ENCODE measurements around the gene F12. TPM values are rescaled to one million over a fixed set of nuclear protein-coding genes. Genes with fewer than 3 reads are reported as not detected.
"Not testable (repeated sequence)": the region's sequence is repeated elsewhere in the genome, so short reads cannot be mapped to it uniquely, and the experiment has no call there.

The F12 gene
- total RNA-seq, 8 experiments from 2014 or later = 1.0 to 6.5 (median 2.4) TPM

GRCh38 chr5:177361418-177362291 is 47.7 kb downstream of the F12 start:
- ATAC-seq (replicated peaks in 6 of 8) = no peak
- Histone ChIP-seq H3K4me3 (no peak overlapping the region), H3K27ac (no peak overlapping the region), H3K4me1 (replicated peaks in 1 of 2) (peaks cover 4 to 14% of the 10 kb centered on the region in 2 donors)
- in situ Hi-C loops (cut with MboI; ENCODE audit: low pct_unique_long_range_greater_than_20kb in 2 of 9, low sequenced_read_pairs in 9 of 9, unreplicated experiment in 9 of 9) = no loop called here
- 20 to 100% (median 89%) methylated on average over 1 to 5 of the region's 6 CpGs; no CpG with 5 or more reads in 6 of the 10 experiments for WGBS, 10 experiments

- 73 to 80% (median 80%) methylated on average over 2 to 4 of the region's 7 CpGs; no CpG with 5 or more reads in 7 of the 10 experiments for WGBS, 10 experiments
- H3K4me3 ChIP-seq; H3K4me1 ChIP-seq (replicated peaks in 1 of 2); H3K27ac ChIP-seq; in situ Hi-C loops (cut with MboI; ENCODE audit: low pct_unique_long_range_greater_than_20kb in 2 of 9, low sequenced_read_pairs in 9 of 9, unreplicated experiment in 9 of 9); ATAC-seq (replicated peaks in 6 of 8): not testable (repeated sequence)
Measured at GRCh38 chr5:177360740-177361139, 48.6 kb downstream of the F12 start.

GRCh38 chr5:177359860-177360259 is 49.5 kb downstream of the F12 start:
- peaks cover 0 to 7% of the 10 kb centered on the region in 2 donors for H3K4me1 ChIP-seq (replicated peaks in 1 of 2)
- 14 to 60% (median 50%) methylated on average over 1 to 3 of the region's 3 CpGs; no CpG with 5 or more reads in 7 of the 10 experiments for WGBS, 10 experiments
- H3K27ac ChIP-seq = no peak overlapping the region
- in situ Hi-C loops (cut with MboI; ENCODE audit: low pct_unique_long_range_greater_than_20kb in 2 of 9, low sequenced_read_pairs in 9 of 9, unreplicated experiment in 9 of 9) = no loop called here
- H3K4me3 ChIP-seq = no peak overlapping the region
- ATAC-seq (replicated peaks in 6 of 8) = no peak

GRCh38 chr5:177359451-177359851 is 49.9 kb downstream of the F12 start:
- Histone ChIP-seq H3K4me1 (replicated peaks in 1 of 2) (peaks cover 0 to 7% of the 10 kb centered on the region in 2 donors), H3K4me3 (no peak overlapping the region), H3K27ac (no peak overlapping the region)
- 71 to 100% methylated on average over 1 to 3 of the region's 6 CpGs; no CpG with 5 or more reads in 8 of the 10 experiments for WGBS, 10 experiments
- no peak for ATAC-seq (replicated peaks in 6 of 8)
- in situ Hi-C loops (cut with MboI; ENCODE audit: low pct_unique_long_range_greater_than_20kb in 2 of 9, low sequenced_read_pairs in 9 of 9, unreplicated experiment in 9 of 9) = no loop called here

- H3K4me1 ChIP-seq (replicated peaks in 1 of 2) = peaks cover 0 to 7% of the 10 kb centered on the region in 2 donors
- no peak overlapping the region for H3K27ac ChIP-seq
- peak in 4 of 8 experiments; percentile 4 to 62 (median 10) for ATAC-seq (replicated peaks in 6 of 8)
- H3K4me3 ChIP-seq = no peak overlapping the region
- WGBS, 10 experiments = no CpG with 5 or more reads among the region's 5 CpGs
- in situ Hi-C loops (cut with MboI; ENCODE audit: low pct_unique_long_range_greater_than_20kb in 2 of 9, low sequenced_read_pairs in 9 of 9, unreplicated experiment in 9 of 9) = no loop called here
Measured at GRCh38 chr5:177358370-177358819, 51.0 kb downstream of the F12 start.

- peak; percentile 14 to 60 (median 46) for ATAC-seq (replicated peaks in 6 of 8)
- no peak within 1 kb of the TSS for H3K27ac ChIP-seq
- H3K4me3 ChIP-seq = no peak within 1 kb of the TSS
- in situ Hi-C loops (cut with MboI; ENCODE audit: low pct_unique_long_range_greater_than_20kb in 2 of 9, low sequenced_read_pairs in 9 of 9, unreplicated experiment in 9 of 9) = no loop called here
- H3K4me1 ChIP-seq (replicated peaks in 1 of 2) = peaks cover 0 to 4% of the 10 kb centered on the region in 2 donors
- 36 to 80% (median 57%) methylated on average over 3 to 23 of the region's 37 CpGs; no CpG with 5 or more reads in 4 of the 10 experiments for WGBS, 10 experiments
Measured at GRCh38 chr5:177357459-177358351, 51.7 kb downstream of the F12 start, which contains the start of gene RGS14. TSS of gene RGS14 (plus strand) at chr5:177357924. CDS start at chr5:177358025, 101 bp downstream.

GRCh38 chr5:177357146-177357458 is 52.3 kb downstream of the F12 start:
- peak in 1 of 8 experiments; percentile 8 for ATAC-seq (replicated peaks in 6 of 8)
- WGBS, 10 experiments = 67 to 88% (median 80%) methylated on average over 1 of the region's 5 CpGs; no CpG with 5 or more reads in 7 of the 10 experiments
- in situ Hi-C loops (cut with MboI; ENCODE audit: low pct_unique_long_range_greater_than_20kb in 2 of 9, low sequenced_read_pairs in 9 of 9, unreplicated experiment in 9 of 9) = no loop called here
- no peak overlapping the region for H3K4me3 ChIP-seq
- H3K27ac ChIP-seq = no peak overlapping the region
- peaks cover 0 to 4% of the 10 kb centered on the region in 2 donors for H3K4me1 ChIP-seq (replicated peaks in 1 of 2)

- ATAC-seq (replicated peaks in 6 of 8) = no peak
- Histone ChIP-seq H3K4me1 (replicated peaks in 1 of 2) (peaks cover 0 to 5% of the 10 kb centered on the region in 2 donors), H3K27ac (no peak overlapping the region), H3K4me3 (no peak overlapping the region)
- in situ Hi-C loops (cut with MboI; ENCODE audit: low pct_unique_long_range_greater_than_20kb in 2 of 9, low sequenced_read_pairs in 9 of 9, unreplicated experiment in 9 of 9) = no loop called here
- WGBS, 10 experiments = 37 to 89% (median 68%) methylated on average over 1 to 2 of the region's 3 CpGs; no CpG with 5 or more reads in 4 of the 10 experiments
Measured at GRCh38 chr5:177356746-177357145, 52.6 kb downstream of the F12 start.

- in situ Hi-C loops (cut with MboI; ENCODE audit: low pct_unique_long_range_greater_than_20kb in 2 of 9, low sequenced_read_pairs in 9 of 9, unreplicated experiment in 9 of 9) = no loop called here
- Histone ChIP-seq H3K4me3 (no peak overlapping the region), H3K4me1 (replicated peaks in 1 of 2) (peaks cover 0 to 5% of the 10 kb centered on the region in 2 donors), H3K27ac (no peak overlapping the region)
- no peak for ATAC-seq (replicated peaks in 6 of 8)
- WGBS, 10 experiments = 0 to 33% (median 0%) methylated on average over 1 of the region's 1 CpG; no CpG with 5 or more reads in 5 of the 10 experiments
Measured at GRCh38 chr5:177355868-177356168, 53.5 kb downstream of the F12 start.

GRCh38 chr5:177355162-177355867 is 54.0 kb downstream of the F12 start:
- Histone ChIP-seq H3K4me1 (replicated peaks in 1 of 2) (peaks cover 4 to 10% of the 10 kb centered on the region in 2 donors), H3K4me3 (no peak overlapping the region), H3K27ac (no peak overlapping the region)
- in situ Hi-C loops (cut with MboI; ENCODE audit: low pct_unique_long_range_greater_than_20kb in 2 of 9, low sequenced_read_pairs in 9 of 9, unreplicated experiment in 9 of 9) = no loop called here
- WGBS, 10 experiments = 57 to 100% (median 100%) methylated on average over 1 of the region's 1 CpG; no CpG with 5 or more reads in 6 of the 10 experiments
- ATAC-seq (replicated peaks in 6 of 8) = no peak

GRCh38 chr5:177354711-177355110 is 54.7 kb downstream of the F12 start:
- 40 to 93% (median 60%) methylated on average over 1 to 3 of the region's 3 CpGs; no CpG with 5 or more reads in 1 of the 10 experiments for WGBS, 10 experiments

GRCh38 chr5:177354256-177354655 is 55.1 kb downstream of the F12 start:
- WGBS, 10 experiments = 58 to 100% (median 77%) methylated on average over 1 to 3 of the region's 3 CpGs; no CpG with 5 or more reads in 3 of the 10 experiments
- no peak overlapping the region for H3K4me3 ChIP-seq
- in situ Hi-C loops (cut with MboI; ENCODE audit: low pct_unique_long_range_greater_than_20kb in 2 of 9, low sequenced_read_pairs in 9 of 9, unreplicated experiment in 9 of 9) = no loop called here
- ATAC-seq (replicated peaks in 6 of 8) = no peak
- no peak overlapping the region for H3K27ac ChIP-seq
- peaks cover 10 to 14% of the 10 kb centered on the region in 2 donors for H3K4me1 ChIP-seq (replicated peaks in 1 of 2)

More at GRCh38 chr5:177354711-177355110, 54.7 kb downstream of the F12 start:
- Histone ChIP-seq H3K4me1 (replicated peaks in 1 of 2) (peaks cover 10 to 14% of the 10 kb centered on the region in 2 donors), H3K4me3 (no peak overlapping the region), H3K27ac (no peak overlapping the region)
- no peak for ATAC-seq (replicated peaks in 6 of 8)
- in situ Hi-C loops (cut with MboI; ENCODE audit: low pct_unique_long_range_greater_than_20kb in 2 of 9, low sequenced_read_pairs in 9 of 9, unreplicated experiment in 9 of 9) = no loop called here
